Measurements from ENCODE around the gene ANKRD55.

ANKRD55 gene

GRCh38 chr5:56050551-56051255, 182.4 kb downstream of the ANKRD55 start:
- TF ChIP-seq POLR2AphosphoS5 (IDR thresholded peaks at IDR 0.05; ENCODE audit: low read depth, low read length), result no peak
- TF ChIP-seq SIN3A (IDR thresholded peaks at IDR 0.05; ENCODE audit: borderline replicate concordance, insufficient read depth, low read length), result no peak
- TF ChIP-seq TAF1 (IDR thresholded peaks at IDR 0.05; ENCODE audit: borderline replicate concordance, insufficient read depth, low read length), result peak; percentile 32; the same call in 1 of the 2 replicates
